ENCODE measurements around the gene CHMP4A. TPM values are rescaled to one million over a fixed set of nuclear protein-coding genes. Genes with fewer than 3 reads are reported as not detected.
A peak's percentile ranks its signal among the peaks of the same experiment; 100 is the strongest.

CHMP4A gene
- total and polyA plus RNA-seq, 2 of the 13 experiments (the other 11 are each of a cell fraction or from before 2014, with no cell fraction given): 83.6 to 113 TPM

DNA sequence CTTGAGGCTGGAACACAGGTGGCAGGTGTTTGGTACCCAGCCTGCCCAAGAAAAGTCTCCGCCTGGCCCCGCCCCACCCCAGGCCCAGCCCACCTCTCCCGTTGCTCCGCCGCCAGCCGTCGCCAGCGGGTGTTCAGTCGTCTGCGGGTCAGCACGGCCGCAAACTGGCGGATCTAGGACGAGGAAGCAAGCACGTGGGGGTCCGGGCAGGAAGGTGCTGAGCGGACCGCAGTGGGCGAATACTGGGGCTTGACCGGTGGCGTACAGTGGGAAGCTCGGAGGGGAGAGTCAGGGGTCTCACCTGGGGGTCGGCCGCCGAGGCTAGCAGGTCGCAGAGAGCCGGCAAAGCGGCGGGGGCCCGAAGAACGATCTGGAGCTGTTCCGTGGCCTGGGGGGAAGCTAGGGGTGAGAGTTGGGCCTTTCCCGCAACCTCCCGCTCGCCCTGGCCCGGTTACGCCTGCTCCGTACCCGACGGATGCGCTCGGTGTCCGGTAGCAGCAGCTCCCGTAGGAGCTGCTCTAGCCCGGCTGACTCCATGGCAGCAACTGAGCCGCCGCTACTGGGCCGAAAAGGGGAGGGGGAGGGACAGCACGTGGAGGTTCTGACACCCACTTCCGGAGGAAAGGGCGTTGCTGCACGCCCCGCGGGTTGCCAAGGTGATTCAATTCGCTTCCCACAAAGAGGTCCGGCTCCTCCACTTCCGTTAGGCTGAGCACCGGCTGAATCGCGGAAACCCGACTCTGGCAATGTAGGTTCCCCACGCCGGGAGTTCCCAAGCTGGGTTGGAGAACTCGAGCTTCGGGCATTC, 24.8 kb downstream of the CHMP4A start, which contains the start of gene IPO4 (continued):
- TF ChIP-seq, protein P1, sequence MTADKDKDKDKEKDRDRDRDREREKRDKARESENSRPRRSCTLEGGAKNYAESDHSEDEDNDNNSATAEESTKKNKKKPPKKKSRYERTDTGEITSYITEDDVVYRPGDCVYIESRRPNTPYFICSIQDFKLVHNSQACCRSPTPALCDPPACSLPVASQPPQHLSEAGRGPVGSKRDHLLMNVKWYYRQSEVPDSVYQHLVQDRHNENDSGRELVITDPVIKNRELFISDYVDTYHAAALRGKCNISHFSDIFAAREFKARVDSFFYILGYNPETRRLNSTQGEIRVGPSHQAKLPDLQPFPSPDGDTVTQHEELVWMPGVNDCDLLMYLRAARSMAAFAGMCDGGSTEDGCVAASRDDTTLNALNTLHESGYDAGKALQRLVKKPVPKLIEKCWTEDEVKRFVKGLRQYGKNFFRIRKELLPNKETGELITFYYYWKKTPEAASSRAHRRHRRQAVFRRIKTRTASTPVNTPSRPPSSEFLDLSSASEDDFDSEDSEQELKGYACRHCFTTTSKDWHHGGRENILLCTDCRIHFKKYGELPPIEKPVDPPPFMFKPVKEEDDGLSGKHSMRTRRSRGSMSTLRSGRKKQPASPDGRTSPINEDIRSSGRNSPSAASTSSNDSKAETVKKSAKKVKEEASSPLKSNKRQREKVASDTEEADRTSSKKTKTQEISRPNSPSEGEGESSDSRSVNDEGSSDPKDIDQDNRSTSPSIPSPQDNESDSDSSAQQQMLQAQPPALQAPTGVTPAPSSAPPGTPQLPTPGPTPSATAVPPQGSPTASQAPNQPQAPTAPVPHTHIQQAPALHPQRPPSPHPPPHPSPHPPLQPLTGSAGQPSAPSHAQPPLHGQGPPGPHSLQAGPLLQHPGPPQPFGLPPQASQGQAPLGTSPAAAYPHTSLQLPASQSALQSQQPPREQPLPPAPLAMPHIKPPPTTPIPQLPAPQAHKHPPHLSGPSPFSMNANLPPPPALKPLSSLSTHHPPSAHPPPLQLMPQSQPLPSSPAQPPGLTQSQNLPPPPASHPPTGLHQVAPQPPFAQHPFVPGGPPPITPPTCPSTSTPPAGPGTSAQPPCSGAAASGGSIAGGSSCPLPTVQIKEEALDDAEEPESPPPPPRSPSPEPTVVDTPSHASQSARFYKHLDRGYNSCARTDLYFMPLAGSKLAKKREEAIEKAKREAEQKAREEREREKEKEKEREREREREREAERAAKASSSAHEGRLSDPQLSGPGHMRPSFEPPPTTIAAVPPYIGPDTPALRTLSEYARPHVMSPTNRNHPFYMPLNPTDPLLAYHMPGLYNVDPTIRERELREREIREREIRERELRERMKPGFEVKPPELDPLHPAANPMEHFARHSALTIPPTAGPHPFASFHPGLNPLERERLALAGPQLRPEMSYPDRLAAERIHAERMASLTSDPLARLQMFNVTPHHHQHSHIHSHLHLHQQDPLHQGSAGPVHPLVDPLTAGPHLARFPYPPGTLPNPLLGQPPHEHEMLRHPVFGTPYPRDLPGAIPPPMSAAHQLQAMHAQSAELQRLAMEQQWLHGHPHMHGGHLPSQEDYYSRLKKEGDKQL (CRISPR knock-in tag; IDR thresholded peaks at IDR 0.05; ENCODE audit: low read depth): no peak; the same call in none of the 2 replicates
- TF ChIP-seq AGO1 (IDR thresholded peaks at IDR 0.05; ENCODE audit: low read depth, low read length, poor library complexity, severe bottlenecking): peak; percentile 97
- peak; percentile 100 for TF ChIP-seq MXI1 (IDR thresholded peaks at IDR 0.05; ENCODE audit: borderline replicate concordance, low read depth, low read length)
- peak; percentile 86 for TF ChIP-seq GTF2F1 (IDR thresholded peaks at IDR 0.05; ENCODE audit: low read length)
- TF ChIP-seq ZNF530 (CRISPR knock-in tag; IDR thresholded peaks at IDR 0.05; ENCODE audit: low read depth): no peak
- TF ChIP-seq ZNF543 (CRISPR knock-in tag; IDR thresholded peaks at IDR 0.05): peak; percentile 93
- peak; percentile 97 for TF ChIP-seq ELF1 (CRISPR knock-in tag; IDR thresholded peaks at IDR 0.05)
- peak; percentile 99 for TF ChIP-seq GABPB1 (CRISPR knock-in tag; IDR thresholded peaks at IDR 0.05)
- peak; percentile 93 for TF ChIP-seq ZSCAN25 (CRISPR knock-in tag; IDR thresholded peaks at IDR 0.05)
- TF ChIP-seq, protein P2, sequence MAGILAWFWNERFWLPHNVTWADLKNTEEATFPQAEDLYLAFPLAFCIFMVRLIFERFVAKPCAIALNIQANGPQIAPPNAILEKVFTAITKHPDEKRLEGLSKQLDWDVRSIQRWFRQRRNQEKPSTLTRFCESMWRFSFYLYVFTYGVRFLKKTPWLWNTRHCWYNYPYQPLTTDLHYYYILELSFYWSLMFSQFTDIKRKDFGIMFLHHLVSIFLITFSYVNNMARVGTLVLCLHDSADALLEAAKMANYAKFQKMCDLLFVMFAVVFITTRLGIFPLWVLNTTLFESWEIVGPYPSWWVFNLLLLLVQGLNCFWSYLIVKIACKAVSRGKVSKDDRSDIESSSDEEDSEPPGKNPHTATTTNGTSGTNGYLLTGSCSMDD (CRISPR knock-in tag; IDR thresholded peaks at IDR 0.05): no peak; the same call in none of the 2 replicates
- TF ChIP-seq, protein P3, sequence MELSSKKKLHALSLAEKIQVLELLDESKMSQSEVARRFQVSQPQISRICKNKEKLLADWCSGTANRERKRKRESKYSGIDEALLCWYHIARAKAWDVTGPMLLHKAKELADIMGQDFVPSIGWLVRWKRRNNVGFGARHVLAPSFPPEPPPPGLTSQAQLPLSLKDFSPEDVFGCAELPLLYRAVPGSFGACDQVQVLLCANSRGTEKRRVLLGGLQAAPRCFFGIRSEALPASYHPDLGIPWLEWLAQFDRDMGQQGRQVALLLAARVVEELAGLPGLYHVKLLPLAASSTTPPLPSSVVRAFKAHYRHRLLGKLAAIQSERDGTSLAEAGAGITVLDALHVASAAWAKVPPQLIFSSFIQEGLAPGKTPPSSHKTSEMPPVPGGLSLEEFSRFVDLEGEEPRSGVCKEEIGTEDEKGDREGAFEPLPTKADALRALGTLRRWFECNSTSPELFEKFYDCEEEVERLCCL (CRISPR knock-in tag; IDR thresholded peaks at IDR 0.05; ENCODE audit: borderline replicate concordance): peak; percentile 81
- peak; percentile 86 for TF ChIP-seq ZNF12 (CRISPR knock-in tag; IDR thresholded peaks at IDR 0.05)
- peak; percentile 99 for TF ChIP-seq MIER3 (CRISPR knock-in tag; IDR thresholded peaks at IDR 0.05; ENCODE audit: borderline replicate concordance)
- peak; percentile 100 for TF ChIP-seq IRF2 (CRISPR knock-in tag; IDR thresholded peaks at IDR 0.05)
- TF ChIP-seq ZNF7 (CRISPR knock-in tag; IDR thresholded peaks at IDR 0.05): peak; percentile 67; the same call in 1 of the 2 replicates
- peak; percentile 86 for TF ChIP-seq ZNF441 (CRISPR knock-in tag; IDR thresholded peaks at IDR 0.05; ENCODE audit: borderline replicate concordance)
- no peak for TF ChIP-seq JUNB (CRISPR knock-in tag; IDR thresholded peaks at IDR 0.05; ENCODE audit: borderline replicate concordance)
- TF ChIP-seq KDM5A (IDR thresholded peaks at IDR 0.05; ENCODE audit: borderline replicate concordance, low read length): peak; percentile 99
- TF ChIP-seq, protein P4, sequence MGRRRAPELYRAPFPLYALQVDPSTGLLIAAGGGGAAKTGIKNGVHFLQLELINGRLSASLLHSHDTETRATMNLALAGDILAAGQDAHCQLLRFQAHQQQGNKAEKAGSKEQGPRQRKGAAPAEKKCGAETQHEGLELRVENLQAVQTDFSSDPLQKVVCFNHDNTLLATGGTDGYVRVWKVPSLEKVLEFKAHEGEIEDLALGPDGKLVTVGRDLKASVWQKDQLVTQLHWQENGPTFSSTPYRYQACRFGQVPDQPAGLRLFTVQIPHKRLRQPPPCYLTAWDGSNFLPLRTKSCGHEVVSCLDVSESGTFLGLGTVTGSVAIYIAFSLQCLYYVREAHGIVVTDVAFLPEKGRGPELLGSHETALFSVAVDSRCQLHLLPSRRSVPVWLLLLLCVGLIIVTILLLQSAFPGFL (CRISPR knock-in tag; IDR thresholded peaks at IDR 0.05): no peak; the same call in 1 of the 2 replicates
- no peak for TF ChIP-seq HOXA9 (CRISPR knock-in tag; IDR thresholded peaks at IDR 0.05; ENCODE audit: borderline replicate concordance)
- peak; percentile 91 for TF ChIP-seq ZNF607 (CRISPR knock-in tag; IDR thresholded peaks at IDR 0.05; ENCODE audit: borderline replicate concordance)

Data from HepG2 (cell line).